GM19238 (cell line): ENCODE measurements around the gene KCNH5.

Experiments
- DNase-seq: peaks from one replicate; pipeline ENCODE4 v3.0.0; 2011; ENCODE audit warnings: low spot score; ENCODE audit not compliant: insufficient read length

Gene KCNH5

GRCh38 chr14:63045234-63045611 lies at the start of gene KCNH5:
KCNH5 (minus strand) TSS chr14:63045458; CDS start chr14:63045186, 272 bp downstream.
- DNase-seq, result no peak

- DNase-seq, result no peak
Observed at GRCh38 chr14:63091394-63091996, 46.2 kb upstream of the KCNH5 start.

- no peak for DNase-seq
Observed at GRCh38 chr14:63088865-63089264, 43.6 kb upstream of the KCNH5 start.

GRCh38 chr14:63078569-63078968 lies 33.3 kb upstream of the KCNH5 start:
- DNase-seq, result no peak

GRCh38 chr14:63076488-63076887 lies 31.2 kb upstream of the KCNH5 start:
- DNase-seq, result no peak

GRCh38 chr14:63055631-63056030 lies 10.4 kb upstream of the KCNH5 start:
- no peak for DNase-seq

GRCh38 chr14:63051992-63052391 lies 6.7 kb upstream of the KCNH5 start:
- no peak for DNase-seq

GRCh38 chr14:63051301-63051700 lies 6.0 kb upstream of the KCNH5 start:
- no peak for DNase-seq

- no peak for DNase-seq
Observed at GRCh38 chr14:63050694-63051093, 5.4 kb upstream of the KCNH5 start.

- no peak for DNase-seq
Observed at GRCh38 chr14:63046339-63047268, 1.3 kb upstream of the KCNH5 start.

GRCh38 chr14:63045612-63046320 lies 508 bp upstream of the KCNH5 start:
- DNase-seq, result no peak

GRCh38 chr14:63039866-63040265 lies 5.4 kb downstream of the KCNH5 start:
- DNase-seq, result no peak

- no peak for DNase-seq
Observed at GRCh38 chr14:63032641-63033040, 12.6 kb downstream of the KCNH5 start.

- no peak for DNase-seq
Observed at GRCh38 chr14:63032076-63032475, 13.2 kb downstream of the KCNH5 start.

- DNase-seq, result no peak
Observed at GRCh38 chr14:63030113-63030512, 15.1 kb downstream of the KCNH5 start.

GRCh38 chr14:63027719-63028118 lies 17.5 kb downstream of the KCNH5 start:
- no peak for DNase-seq

- DNase-seq, result no peak
Observed at GRCh38 chr14:63026491-63026890, 18.8 kb downstream of the KCNH5 start.

GRCh38 chr14:63014621-63015020 lies 30.6 kb downstream of the KCNH5 start:
- no peak for DNase-seq

GRCh38 chr14:63012171-63012570 lies 33.1 kb downstream of the KCNH5 start:
- DNase-seq, result no peak

- DNase-seq, result no peak
Observed at GRCh38 chr14:63011623-63012022, 33.6 kb downstream of the KCNH5 start.

GRCh38 chr14:63009495-63009894 lies 35.8 kb downstream of the KCNH5 start:
- no peak for DNase-seq

- no peak for DNase-seq
Observed at GRCh38 chr14:63006531-63006930, 38.7 kb downstream of the KCNH5 start.
